Keratinocyte (primary cell): ENCODE measurements around the gene SPIRE1. TPM values are rescaled to one million over a fixed set of nuclear protein-coding genes. Genes with fewer than 3 reads are reported as not detected.
"Not testable (repeated sequence)": the region's sequence is repeated elsewhere in the genome, so short reads cannot be mapped to it uniquely, and the experiment has no call there.

Experiments
- DNase-seq: peaks from one replicate; pipeline ENCODE4 v3.0.0-alpha.2; 2011; ENCODE audit warnings: low read depth, missing footprints, low spot score
- FAIRE-seq: peaks from 2 replicates; lab custom pipeline; 2011; peaks lifted over from hg19 to GRCh38; lab: Jason Lieb, UNC
- H2AFZ ChIP-seq: 2 replicates; pipeline ENCODE4 v1.6.0; 2012; ENCODE audit warnings: low read length, control low read depth, inconsistent platforms; ENCODE audit not compliant: control insufficient read depth
- H3K27ac ChIP-seq: 2 replicates; pipeline ENCODE4 v1.5.1; 2011; ENCODE audit warnings: low read length; ENCODE audit not compliant: control insufficient read depth, insufficient read depth
- H3K27me3 ChIP-seq: 3 replicates; pipeline ENCODE4 v1.6.0; 2011; ENCODE audit warnings: low read length; ENCODE audit not compliant: control insufficient read depth, insufficient read depth; ENCODE audit errors: extremely low read depth
- H3K36me3 ChIP-seq, 2 experiments: 2 replicates in 1 of 2; 3 replicates in 1 of 2; pipeline ENCODE4 v1.5.1; 2011; ENCODE audit warnings: low read length in 2 of 2, mild to moderate bottlenecking in 1 of 2; ENCODE audit not compliant: control insufficient read depth in 2 of 2, insufficient read depth in 2 of 2; ENCODE audit errors: extremely low read depth in 1 of 2
- H3K4me1 ChIP-seq: 3 replicates; pipeline ENCODE4 v1.5.1; 2011; ENCODE audit warnings: low read length; ENCODE audit not compliant: control insufficient read depth, insufficient read depth; ENCODE audit errors: extremely low read depth
- H3K4me2 ChIP-seq: 3 replicates; pipeline ENCODE4 v1.6.0; 2011; ENCODE audit warnings: low read depth, low read length; ENCODE audit not compliant: control insufficient read depth, insufficient read depth; ENCODE audit errors: extremely low read depth
- H3K4me3 ChIP-seq, 3 experiments: fragments of 200-600 bp in 1 of 3; sonication (generic) in 1 of 3; 2 replicates in 2 of 3; 3 replicates in 1 of 3; pipeline ENCODE4 v1.5.1; 2011 to 2016; ENCODE audit warnings: low read length in 3 of 3, mild to moderate bottlenecking in 3 of 3, control low read depth in 2 of 3, inconsistent platforms in 1 of 3, low read depth in 1 of 3, mixed read lengths in 1 of 3, mixed run types in 1 of 3, moderate library complexity in 1 of 3; ENCODE audit not compliant: control insufficient read depth in 2 of 3, insufficient read depth in 2 of 3; ENCODE audit errors: extremely low read depth in 1 of 3
- H3K79me2 ChIP-seq: 2 replicates; pipeline ENCODE4 v1.6.0; 2012; ENCODE audit warnings: low read length; ENCODE audit not compliant: control insufficient read depth, insufficient read depth
- H3K9ac ChIP-seq: 3 replicates; pipeline ENCODE4 v1.6.0; 2011; ENCODE audit warnings: low read length; ENCODE audit not compliant: control insufficient read depth, insufficient read depth; ENCODE audit errors: extremely low read depth
- H3K9me1 ChIP-seq: 3 replicates; pipeline ENCODE4 v1.6.0; 2011; ENCODE audit warnings: low read length; ENCODE audit not compliant: control insufficient read depth, insufficient read depth; ENCODE audit errors: extremely low read depth
- H3K9me3 ChIP-seq: 2 replicates; pipeline ENCODE4 v1.5.1; 2012; ENCODE audit warnings: low read depth, low read length; ENCODE audit not compliant: control insufficient read depth
- H4K20me1 ChIP-seq: 3 replicates; pipeline ENCODE4 v1.6.0; 2011; ENCODE audit warnings: low read length; ENCODE audit not compliant: control insufficient read depth, insufficient read depth; ENCODE audit errors: extremely low read depth
- CTCF ChIP-seq, 3 experiments: IDR thresholded peaks in 1 of 3; conservative IDR thresholded peaks in 1 of 3; optimal IDR thresholded peaks in 1 of 3; 2 replicates in 2 of 3; 3 replicates in 1 of 3; pipeline versions ENCODE3 to v1.5.1; 2011; ENCODE audit warnings: low read length in 3 of 3, mild to moderate bottlenecking in 3 of 3, moderate library complexity in 2 of 3, control low read depth in 1 of 3, inconsistent platforms in 1 of 3; ENCODE audit not compliant: insufficient read depth in 2 of 3; ENCODE audit errors: extremely low read depth in 1 of 3
- EZH2 ChIP-seq: IDR thresholded peaks from one replicate; pipeline ENCODE4 v1.6.1; 2012; ENCODE audit warnings: inconsistent platforms, mild to moderate bottlenecking, low read length, moderate library complexity
- dilution Hi-C: fragments of 300-500 bp; cut with MboI; formaldehyde crosslinking; loops from one replicate; pipeline ENCODE4 v1.7.0; 2020; ENCODE audit warnings: low sequenced_read_pairs; ENCODE audit not compliant: extremely low pct_ligation_motif_present
- polyA plus RNA-seq, 5 experiments: library from polyadenylated mRNA; depleted of rRNA in 3 of 5; stranded (reverse) in 3 of 5; stranded (forward) in 1 of 5; unstranded in 1 of 5; fragments of >200 nt; gene quantifications; 1 replicate in 1 of 5; 2 replicates in 3 of 5; 3 replicates in 1 of 5; pipeline versions ENCODE4 v1.2.1 to v1.2.3, GENCODE V29; 2011 to 2012; ENCODE audit warnings: missing spikeins in 2 of 5, low read depth in 1 of 5, low replicate concordance in 1 of 5

The SPIRE1 gene
- polyA plus RNA-seq, 1 donor (not counting 4 experiments of a cell fraction or from before 2014, with no cell fraction given) = 20.6 TPM

GRCh38 chr18:12645751-12646203 lies 12.1 kb downstream of the SPIRE1 start:
- Histone ChIP-seq H3K4me2 (peak overlapping the region; percentile 69), H3K27ac (peak overlapping the region; percentile 72)
- TF ChIP-seq CTCF (optimal IDR thresholded peaks at IDR 0.05 in 1 of 3, IDR thresholded peaks at IDR 0.05 in 1 of 3, conservative IDR thresholded peaks at IDR 0.05 in 1 of 3; ENCODE audit: extremely low read depth in 1 of 3, insufficient read depth in 2 of 3, low read length in 3 of 3) = no peak
- no peak for TF ChIP-seq EZH2

GRCh38 chr18:12645254-12645653 lies 12.7 kb downstream of the SPIRE1 start:
- Histone ChIP-seq H3K27me3 (no peaks in the 10 kb centered on the region), H3K9me3 (no peaks in the 10 kb centered on the region), H3K79me2 (peaks cover 49% of the 10 kb centered on the region), H3K4me3 (peak overlapping the region in 1 of 3 experiments; percentile 32), H3K36me3 (no peaks in the 10 kb centered on the region), H3K9me1 (peaks cover 3% of the 10 kb centered on the region), H3K4me1 (peaks cover 31% of the 10 kb centered on the region), H4K20me1 (no peaks in the 10 kb centered on the region), H3K9ac (peak overlapping the region; percentile 35), H3K27ac (peak overlapping the region; percentile 72), H3K4me2 (peak overlapping the region; percentile 69), H2AFZ (peak overlapping the region; percentile 56)
- FAIRE-seq (peak; percentile 29), DNase-seq (no peak)
- dilution Hi-C loops = no loop called here
- no peak for TF ChIP-seq EZH2
- no peak for TF ChIP-seq CTCF (optimal IDR thresholded peaks at IDR 0.05 in 1 of 3, IDR thresholded peaks at IDR 0.05 in 1 of 3, conservative IDR thresholded peaks at IDR 0.05 in 1 of 3; ENCODE audit: extremely low read depth in 1 of 3, insufficient read depth in 2 of 3, low read length in 3 of 3)

More at GRCh38 chr18:12645751-12646203, 12.1 kb downstream of the SPIRE1 start:
- H3K4me3 ChIP-seq = peak overlapping the region in 1 of 3 experiments; percentile 32
- no peaks in the 10 kb centered on the region for H3K9me3 ChIP-seq
- H4K20me1 ChIP-seq = no peaks in the 10 kb centered on the region
- peaks cover 52% of the 10 kb centered on the region for H3K79me2 ChIP-seq
- DNase-seq = no peak
- no peaks in the 10 kb centered on the region for H3K36me3 ChIP-seq
- peak overlapping the region; percentile 56 for H2AFZ ChIP-seq
- dilution Hi-C loops = no loop called here
- H3K4me1 ChIP-seq = peaks cover 26% of the 10 kb centered on the region
- FAIRE-seq = peak; percentile 26
- no peaks in the 10 kb centered on the region for H3K27me3 ChIP-seq
- H3K9ac ChIP-seq = peak overlapping the region; percentile 35
- peaks cover 3% of the 10 kb centered on the region for H3K9me1 ChIP-seq

- H3K27me3 ChIP-seq, H3K36me3 ChIP-seq, H3K9me3 ChIP-seq, H4K20me1 ChIP-seq, H3K4me3 ChIP-seq, H2AFZ ChIP-seq, H3K27ac ChIP-seq, H3K9ac ChIP-seq, H3K9me1 ChIP-seq, DNase-seq, dilution Hi-C loops, FAIRE-seq, H3K4me2 ChIP-seq: not testable (repeated sequence)
- Histone ChIP-seq H3K4me1 (peaks cover 37% of the 10 kb centered on the region), H3K79me2 (peaks cover 49% of the 10 kb centered on the region)
Measured at GRCh38 chr18:12643756-12644155, 14.2 kb downstream of the SPIRE1 start.
